GM23338 (cell line): Measurements from ENCODE around the gene CLDN11. TPM values are rescaled to one million over a fixed set of nuclear protein-coding genes. Genes with fewer than 3 reads are reported as not detected.

Source experiments
- ATAC-seq: fragments of 200-7000 bp; cut with Tn5 transposase; 3 replicates; pipeline ENCODE4 v1.9.1; 2020
- DNase-seq: peaks from one replicate; pipeline ENCODE4 v3.0.0-alpha.2; 2015; ENCODE audit warnings: low spot score
- H2AFZ ChIP-seq: fragments of 200-600 bp; sonication (generic); 2 replicates; pipeline ENCODE4 v1.8.0; 2016; ENCODE audit warnings: antibody characterized with exemption, mild to moderate bottlenecking, moderate library complexity
- H3F3A ChIP-seq: fragments of 200-600 bp; sonication (generic); replicated peaks from 2 replicates; pipeline ENCODE4 v1.8.0; 2017; ENCODE audit warnings: antibody characterized with exemption, mixed run types, low read depth
- H3K27ac ChIP-seq: fragments of 200-600 bp; sonication (generic); 2 replicates; pipeline ENCODE4 v1.6.1; 2016; ENCODE audit warnings: low read depth
- H3K27me3 ChIP-seq: fragments of 200-600 bp; sonication (generic); 2 replicates; pipeline ENCODE4 v1.8.0; 2016; ENCODE audit warnings: mild to moderate bottlenecking, mixed run types, moderate library complexity; ENCODE audit not compliant: insufficient read depth
- H3K36me3 ChIP-seq: fragments of 200-600 bp; sonication (generic); 2 replicates; pipeline ENCODE4 v1.8.0; 2016; ENCODE audit warnings: mild to moderate bottlenecking; ENCODE audit not compliant: insufficient read depth
- H3K4me1 ChIP-seq: fragments of 200-600 bp; sonication (generic); 2 replicates; pipeline ENCODE4 v1.8.0; 2016; ENCODE audit warnings: mild to moderate bottlenecking, moderate library complexity; ENCODE audit not compliant: insufficient read depth
- H3K4me2 ChIP-seq: fragments of 200-600 bp; sonication (generic); 2 replicates; pipeline ENCODE4 v1.7.1; 2017; ENCODE audit warnings: mixed run types
- H3K4me3 ChIP-seq: fragments of 200-600 bp; sonication (generic); 2 replicates; pipeline ENCODE4 v1.6.1; 2016; ENCODE audit warnings: mixed run types
- H3K79me2 ChIP-seq: fragments of 200-600 bp; sonication (generic); replicated peaks from 2 replicates; pipeline ENCODE4 v1.8.0; 2017; ENCODE audit warnings: mild to moderate bottlenecking; ENCODE audit not compliant: insufficient read depth
- H3K9me2 ChIP-seq: fragments of 200-600 bp; sonication (generic); 2 replicates; pipeline ENCODE4 v1.8.0; 2017; ENCODE audit not compliant: insufficient read depth
- H4K20me1 ChIP-seq: fragments of 200-600 bp; sonication (generic); replicated peaks from 2 replicates; pipeline ENCODE4 v1.8.0; 2017; ENCODE audit warnings: mild to moderate bottlenecking; ENCODE audit not compliant: insufficient read depth
- H3K27ac Mint-ChIP-seq: 2 replicates; pipeline ENCODE4 v1.8.0; 2020; ENCODE audit warnings: inconsistent platforms, mild to moderate bottlenecking, moderate library complexity, mixed read lengths
- H3K27me3 Mint-ChIP-seq: 3 replicates; pipeline ENCODE4 v1.8.0; 2022; ENCODE audit warnings: low read depth, mild to moderate bottlenecking, moderate library complexity, mixed read lengths, inconsistent platforms; ENCODE audit not compliant: insufficient read depth, poor library complexity
- H3K36me3 Mint-ChIP-seq: 3 replicates; pipeline ENCODE4 v1.8.0; 2021; ENCODE audit warnings: low read depth, mild to moderate bottlenecking, inconsistent platforms, moderate library complexity, mixed read lengths
- H3K4me1 Mint-ChIP-seq: 3 replicates; pipeline ENCODE4 v1.8.0; 2020; ENCODE audit warnings: mild to moderate bottlenecking, inconsistent platforms, mixed read lengths
- H3K4me3 Mint-ChIP-seq: 3 replicates; pipeline ENCODE4 v1.8.0; 2021; ENCODE audit warnings: moderate library complexity, mild to moderate bottlenecking, inconsistent platforms, mixed read lengths
- H3K9me3 Mint-ChIP-seq: 3 replicates; pipeline ENCODE4 v1.8.0; 2020; ENCODE audit warnings: moderate library complexity, mild to moderate bottlenecking, inconsistent platforms, mixed read lengths
- CREB1 ChIP-seq: fragments of 250-450 bp; sonication (Bioruptor Pico); IDR thresholded peaks from 2 replicates; pipeline ENCODE4 v1.5.0; 2020; ENCODE audit warnings: low read depth, mild to moderate bottlenecking, moderate library complexity
- EZH2phosphoT487 ChIP-seq: fragments of 200-600 bp; sonication (generic); IDR thresholded peaks from one replicate; pipeline ENCODE4 v1.8.1; 2018; ENCODE audit warnings: antibody characterized with exemption; ENCODE audit not compliant: unreplicated experiment
- JUNB ChIP-seq: IDR thresholded peaks from one replicate; pipeline ENCODE4 v1.6.1; 2016; ENCODE audit warnings: antibody characterized with exemption; ENCODE audit not compliant: unreplicated experiment
- POLR2AphosphoS5 ChIP-seq: IDR thresholded peaks from 2 replicates; pipeline ENCODE4 v1.6.1; 2016; ENCODE audit warnings: antibody characterized with exemption, low read depth
- STAT1 ChIP-seq: IDR thresholded peaks from one replicate; pipeline ENCODE4 v1.6.1; 2016; ENCODE audit warnings: antibody characterized with exemption; ENCODE audit not compliant: unreplicated experiment
- ZNF114 ChIP-seq: fragments of 250-450 bp; sonication (Bioruptor Pico); IDR thresholded peaks from 2 replicates; pipeline ENCODE4 v1.5.0; 2020; ENCODE audit warnings: mild to moderate bottlenecking, moderate library complexity
- ZNF331 ChIP-seq: fragments of 250-450 bp; sonication (Bioruptor Pico); IDR thresholded peaks from 2 replicates; pipeline ENCODE4 v1.5.0; 2020; ENCODE audit warnings: low read depth, mild to moderate bottlenecking, moderate library complexity
- polyA plus RNA-seq: library from polyadenylated mRNA; unstranded; fragments of >200 nt; fragmentation: Nextera tagmentation; extraction: Ambion mirVana; gene quantifications from 2 replicates; pipeline ENCODE4 v1.2.1, GENCODE V29; 2016
- total RNA-seq: library from RNA; depleted of rRNA; stranded (reverse); fragments of >200 nt; shearing (Covaris generic); gene quantifications from 2 replicates; pipeline ENCODE4 v1.2.3, GENCODE V29; 2014
- TF ChIP-seq, protein P1 (sequence below): IDR thresholded peaks from one replicate; pipeline ENCODE4 v1.6.1; 2018; ENCODE audit warnings: antibody characterized with exemption; ENCODE audit not compliant: unreplicated experiment
- TF ChIP-seq, protein P2 (sequence below): IDR thresholded peaks from 2 replicates; pipeline ENCODE4 v1.6.1; 2016; ENCODE audit warnings: antibody characterized with exemption

The CLDN11 gene
- total and polyA plus RNA-seq, 2 experiments from 2014 or later = 5.2 to 8.3 TPM

DNA sequence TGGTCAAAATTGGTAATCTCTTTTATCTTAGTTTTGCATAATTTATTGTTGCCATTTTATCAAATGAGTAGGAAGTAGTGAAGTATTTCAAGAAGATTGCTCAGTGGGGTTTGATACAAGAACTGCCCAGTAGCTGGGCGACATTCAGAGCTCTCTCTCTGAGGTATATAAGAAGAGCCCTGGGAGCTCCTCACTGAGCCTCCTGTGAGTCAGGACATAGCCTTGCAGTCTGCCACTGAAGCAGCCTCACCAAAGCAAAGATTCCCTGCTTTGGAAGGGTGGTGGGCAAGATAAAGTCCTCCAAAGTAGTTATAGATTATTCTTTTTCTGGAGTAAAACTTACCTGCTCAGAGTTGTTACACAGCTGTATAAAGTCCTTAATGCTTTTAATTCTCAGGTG lies 35.1 kb upstream of the CLDN11 start:
- H3K27ac ChIP-seq = peak overlapping the region; percentile 88; the same call in 1 of the 2 replicates
- no peaks in the 10 kb centered on the region for H3K9me3 Mint-ChIP-seq
- TF ChIP-seq ZNF114 (CRISPR knock-in tag) (no peak), EZH2phosphoT487 (no peak), JUNB (no peak), ZNF331 (CRISPR knock-in tag) (no peak), CREB1 (CRISPR knock-in tag) (no peak), POLR2AphosphoS5 (no peak)
- TF ChIP-seq, protein P1, sequence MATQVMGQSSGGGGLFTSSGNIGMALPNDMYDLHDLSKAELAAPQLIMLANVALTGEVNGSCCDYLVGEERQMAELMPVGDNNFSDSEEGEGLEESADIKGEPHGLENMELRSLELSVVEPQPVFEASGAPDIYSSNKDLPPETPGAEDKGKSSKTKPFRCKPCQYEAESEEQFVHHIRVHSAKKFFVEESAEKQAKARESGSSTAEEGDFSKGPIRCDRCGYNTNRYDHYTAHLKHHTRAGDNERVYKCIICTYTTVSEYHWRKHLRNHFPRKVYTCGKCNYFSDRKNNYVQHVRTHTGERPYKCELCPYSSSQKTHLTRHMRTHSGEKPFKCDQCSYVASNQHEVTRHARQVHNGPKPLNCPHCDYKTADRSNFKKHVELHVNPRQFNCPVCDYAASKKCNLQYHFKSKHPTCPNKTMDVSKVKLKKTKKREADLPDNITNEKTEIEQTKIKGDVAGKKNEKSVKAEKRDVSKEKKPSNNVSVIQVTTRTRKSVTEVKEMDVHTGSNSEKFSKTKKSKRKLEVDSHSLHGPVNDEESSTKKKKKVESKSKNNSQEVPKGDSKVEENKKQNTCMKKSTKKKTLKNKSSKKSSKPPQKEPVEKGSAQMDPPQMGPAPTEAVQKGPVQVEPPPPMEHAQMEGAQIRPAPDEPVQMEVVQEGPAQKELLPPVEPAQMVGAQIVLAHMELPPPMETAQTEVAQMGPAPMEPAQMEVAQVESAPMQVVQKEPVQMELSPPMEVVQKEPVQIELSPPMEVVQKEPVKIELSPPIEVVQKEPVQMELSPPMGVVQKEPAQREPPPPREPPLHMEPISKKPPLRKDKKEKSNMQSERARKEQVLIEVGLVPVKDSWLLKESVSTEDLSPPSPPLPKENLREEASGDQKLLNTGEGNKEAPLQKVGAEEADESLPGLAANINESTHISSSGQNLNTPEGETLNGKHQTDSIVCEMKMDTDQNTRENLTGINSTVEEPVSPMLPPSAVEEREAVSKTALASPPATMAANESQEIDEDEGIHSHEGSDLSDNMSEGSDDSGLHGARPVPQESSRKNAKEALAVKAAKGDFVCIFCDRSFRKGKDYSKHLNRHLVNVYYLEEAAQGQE = no peak
- DNase-seq (no peak), ATAC-seq (no peak)
- no peak overlapping the region for H2AFZ ChIP-seq
- H3K4me3 Mint-ChIP-seq = no peak overlapping the region
- H3K36me3 Mint-ChIP-seq = peaks cover 85% of the 10 kb centered on the region
- peaks cover 3% of the 10 kb centered on the region for H3K27me3 Mint-ChIP-seq
- no peak overlapping the region for H3K4me2 ChIP-seq
- no peaks in the 10 kb centered on the region for H3K27me3 ChIP-seq
- H3K4me1 ChIP-seq = no peaks in the 10 kb centered on the region; the same call in 1 of the 2 replicates
- H3K27ac Mint-ChIP-seq = no peak overlapping the region
- H3K79me2 ChIP-seq = peaks cover 98% of the 10 kb centered on the region
- H3K4me1 Mint-ChIP-seq = peaks cover 8% of the 10 kb centered on the region; the same call in 1 of the 3 replicates
- no peak overlapping the region for H3K4me3 ChIP-seq
- H3K36me3 ChIP-seq = peaks cover 88% of the 10 kb centered on the region
- H4K20me1 ChIP-seq = peaks cover 64% of the 10 kb centered on the region
- no peaks in the 10 kb centered on the region for H3K9me2 ChIP-seq
- peaks cover 26% of the 10 kb centered on the region for H3F3A ChIP-seq

DNA sequence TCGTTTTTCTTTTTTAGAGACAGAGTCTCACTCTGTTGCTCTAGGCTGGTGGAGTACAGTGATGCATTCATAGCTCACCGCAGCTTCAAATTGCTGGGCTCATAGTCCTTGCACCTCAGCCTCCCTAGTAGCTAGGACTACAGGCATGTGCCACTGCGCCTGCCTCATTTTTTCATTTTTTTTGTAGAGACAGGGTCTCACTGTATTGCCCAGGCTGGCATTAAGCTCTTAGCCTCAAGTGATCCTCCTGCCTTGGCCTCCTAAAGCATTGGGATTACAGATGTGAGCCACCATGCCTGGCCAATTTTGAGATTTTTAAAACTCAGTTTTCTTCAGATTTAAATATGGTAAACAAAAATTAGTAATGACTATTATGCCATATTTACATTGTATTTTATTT lies 32.2 kb upstream of the CLDN11 start:
- peaks cover 95% of the 10 kb centered on the region for H3K79me2 ChIP-seq

More for the DNA sequence above, 32.2 kb upstream of the CLDN11 start:
- ATAC-seq (no peak), DNase-seq (no peak)
- Mint-ChIP-seq H3K4me3 (no peak overlapping the region), H3K4me1 (0 out of 3 replicates have a peak, but pooled peaks cover 2% of the 10 kb centered on the region), H3K27me3 (peaks cover 3% of the 10 kb centered on the region), H3K36me3 (peaks cover 92% of the 10 kb centered on the region), H3K27ac (no peak overlapping the region), H3K9me3 (no peaks in the 10 kb centered on the region)
- H3K4me2 ChIP-seq = no peak overlapping the region
- H3K4me1 ChIP-seq = no peaks in the 10 kb centered on the region
- H3K9me2 ChIP-seq = no peaks in the 10 kb centered on the region
- peaks cover 89% of the 10 kb centered on the region for H3K36me3 ChIP-seq
- H3F3A ChIP-seq = peaks cover 34% of the 10 kb centered on the region
- no peak overlapping the region for H3K4me3 ChIP-seq
- TF ChIP-seq, protein P2, sequence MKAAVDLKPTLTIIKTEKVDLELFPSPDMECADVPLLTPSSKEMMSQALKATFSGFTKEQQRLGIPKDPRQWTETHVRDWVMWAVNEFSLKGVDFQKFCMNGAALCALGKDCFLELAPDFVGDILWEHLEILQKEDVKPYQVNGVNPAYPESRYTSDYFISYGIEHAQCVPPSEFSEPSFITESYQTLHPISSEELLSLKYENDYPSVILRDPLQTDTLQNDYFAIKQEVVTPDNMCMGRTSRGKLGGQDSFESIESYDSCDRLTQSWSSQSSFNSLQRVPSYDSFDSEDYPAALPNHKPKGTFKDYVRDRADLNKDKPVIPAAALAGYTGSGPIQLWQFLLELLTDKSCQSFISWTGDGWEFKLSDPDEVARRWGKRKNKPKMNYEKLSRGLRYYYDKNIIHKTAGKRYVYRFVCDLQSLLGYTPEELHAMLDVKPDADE = no peak
- TF ChIP-seq, protein P1 = no peak
- TF ChIP-seq STAT1 = no peak
- no peak for TF ChIP-seq EZH2phosphoT487
- no peak for TF ChIP-seq CREB1 (CRISPR knock-in tag)
- no peak for TF ChIP-seq ZNF331 (CRISPR knock-in tag)
- TF ChIP-seq ZNF114 (CRISPR knock-in tag) = no peak
- no peak overlapping the region; the same call in 1 of the 2 replicates for H3K27ac ChIP-seq
- H3K27me3 ChIP-seq = no peaks in the 10 kb centered on the region
- peaks cover 56% of the 10 kb centered on the region for H4K20me1 ChIP-seq
- H2AFZ ChIP-seq = no peak overlapping the region
